ENCODE results near the gene TCF4.

TCF4 gene

DNA sequence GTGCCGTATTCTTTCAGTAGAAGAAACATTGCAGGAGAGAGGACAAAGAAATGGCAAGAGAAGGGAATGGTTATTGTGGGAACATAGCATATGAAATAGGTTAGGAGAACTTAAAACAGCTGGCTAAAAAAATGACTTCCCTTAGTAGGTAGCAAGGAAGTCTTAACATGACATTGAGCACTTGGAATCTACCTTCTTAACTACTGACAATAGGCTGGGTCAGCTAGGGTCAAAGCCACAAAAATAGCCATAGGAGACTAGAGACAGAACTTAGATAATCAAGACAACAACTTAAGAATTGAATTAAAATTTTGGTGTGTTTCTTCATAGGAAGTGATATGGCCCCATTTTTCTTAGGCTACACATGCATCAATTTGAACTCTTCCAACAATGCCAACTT lies 227.9 kb downstream of the TCF4 start:
- H3K36me3 ChIP-seq, result no peaks in the 10 kb centered on the region
- H3K4me3 ChIP-seq (ENCODE audit: low read depth, low read length), result no peak overlapping the region
- H3K27ac ChIP-seq, result no peak overlapping the region

DNA sequence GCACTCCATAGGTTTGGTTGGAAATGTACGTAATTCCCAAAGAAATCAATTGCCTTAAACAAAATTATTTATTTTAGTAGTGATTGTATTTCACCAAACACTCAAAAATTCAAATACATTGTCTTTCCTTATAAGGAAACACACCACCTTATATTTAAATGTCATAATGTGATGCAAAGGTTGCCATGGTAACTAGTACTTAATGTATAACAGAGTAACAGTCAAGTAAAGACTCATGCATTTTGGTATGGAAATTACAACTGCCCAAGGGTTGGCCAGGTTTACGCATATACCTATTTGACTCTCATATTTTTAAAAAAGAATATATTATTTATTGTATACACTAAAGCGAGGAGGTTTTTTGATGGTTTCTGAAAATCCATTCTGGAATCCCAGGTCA lies 231.2 kb downstream of the TCF4 start:
- no peak for DNase-seq
- TF ChIP-seq, protein P1, sequence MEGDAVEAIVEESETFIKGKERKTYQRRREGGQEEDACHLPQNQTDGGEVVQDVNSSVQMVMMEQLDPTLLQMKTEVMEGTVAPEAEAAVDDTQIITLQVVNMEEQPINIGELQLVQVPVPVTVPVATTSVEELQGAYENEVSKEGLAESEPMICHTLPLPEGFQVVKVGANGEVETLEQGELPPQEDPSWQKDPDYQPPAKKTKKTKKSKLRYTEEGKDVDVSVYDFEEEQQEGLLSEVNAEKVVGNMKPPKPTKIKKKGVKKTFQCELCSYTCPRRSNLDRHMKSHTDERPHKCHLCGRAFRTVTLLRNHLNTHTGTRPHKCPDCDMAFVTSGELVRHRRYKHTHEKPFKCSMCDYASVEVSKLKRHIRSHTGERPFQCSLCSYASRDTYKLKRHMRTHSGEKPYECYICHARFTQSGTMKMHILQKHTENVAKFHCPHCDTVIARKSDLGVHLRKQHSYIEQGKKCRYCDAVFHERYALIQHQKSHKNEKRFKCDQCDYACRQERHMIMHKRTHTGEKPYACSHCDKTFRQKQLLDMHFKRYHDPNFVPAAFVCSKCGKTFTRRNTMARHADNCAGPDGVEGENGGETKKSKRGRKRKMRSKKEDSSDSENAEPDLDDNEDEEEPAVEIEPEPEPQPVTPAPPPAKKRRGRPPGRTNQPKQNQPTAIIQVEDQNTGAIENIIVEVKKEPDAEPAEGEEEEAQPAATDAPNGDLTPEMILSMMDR (IDR thresholded peaks at IDR 0.05; ENCODE audit: low read depth, low read length), result no peak
- Histone ChIP-seq H3K27ac (no peak overlapping the region), H3K9me3 (ENCODE audit: severe bottlenecking) (no peaks in the 10 kb centered on the region), H3K27me3 (ENCODE audit: insufficient read depth, low read depth, severe bottlenecking) (no peaks in the 10 kb centered on the region), H3K4me3 (ENCODE audit: low read depth, low read length) (no peak overlapping the region), H3K36me3 (no peaks in the 10 kb centered on the region)

More for the DNA sequence above, 227.9 kb downstream of the TCF4 start:
- TF ChIP-seq, protein P1 (IDR thresholded peaks at IDR 0.05; ENCODE audit: low read depth, low read length), result no peak
- Histone ChIP-seq H3K27me3 (ENCODE audit: insufficient read depth, low read depth, severe bottlenecking) (no peaks in the 10 kb centered on the region), H3K9me3 (ENCODE audit: severe bottlenecking) (no peaks in the 10 kb centered on the region)
- DNase-seq, result no peak

DNA sequence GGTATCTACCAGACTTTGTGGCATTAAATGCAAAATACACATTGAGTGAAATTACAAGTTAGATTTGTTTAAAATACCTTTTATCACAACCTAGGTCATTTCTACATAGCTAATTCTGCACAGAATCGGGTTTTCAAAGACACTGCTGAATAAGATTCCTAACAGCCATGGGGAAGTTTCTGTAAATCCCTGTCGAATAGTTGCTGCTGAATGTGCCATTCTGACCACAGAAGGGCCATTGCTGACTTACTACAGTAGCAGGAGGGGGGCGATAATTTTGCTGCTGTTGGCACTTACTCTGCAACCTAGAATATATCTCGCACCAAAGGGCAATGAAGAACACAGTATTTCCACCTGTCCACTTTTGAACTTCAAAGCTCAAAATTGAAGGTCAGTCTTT lies 232.8 kb downstream of the TCF4 start:
- no peak overlapping the region for H3K4me3 ChIP-seq (ENCODE audit: low read depth, low read length)
- no peaks in the 10 kb centered on the region for H3K36me3 ChIP-seq
- no peaks in the 10 kb centered on the region for H3K9me3 ChIP-seq (ENCODE audit: severe bottlenecking)
- TF ChIP-seq, protein P1 (IDR thresholded peaks at IDR 0.05; ENCODE audit: low read depth, low read length), result no peak
- DNase-seq, result no peak
- no peak overlapping the region for H3K27ac ChIP-seq
- H3K27me3 ChIP-seq (ENCODE audit: insufficient read depth, low read depth, severe bottlenecking), result no peaks in the 10 kb centered on the region

DNA sequence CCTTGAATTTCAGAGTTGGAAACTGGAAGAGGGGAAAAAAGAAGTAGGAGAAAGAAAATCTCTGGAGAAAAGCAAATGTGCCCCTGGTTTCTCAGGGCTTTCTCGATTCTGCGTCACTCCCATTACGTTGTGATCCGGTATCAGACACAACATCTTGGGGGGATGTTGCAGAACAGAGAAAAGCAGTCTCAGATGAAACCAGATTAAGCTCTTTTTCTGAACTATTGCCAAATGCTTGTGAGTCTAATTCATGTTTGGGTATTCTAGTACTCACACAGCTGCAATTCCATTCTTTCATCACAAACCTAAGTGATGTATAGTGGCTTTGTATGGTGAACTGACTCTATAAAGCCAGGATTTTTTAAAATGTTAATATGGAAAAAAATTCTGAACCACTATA lies 233.2 kb downstream of the TCF4 start:
- no peak overlapping the region for H3K4me3 ChIP-seq (ENCODE audit: low read depth, low read length)
- H3K27ac ChIP-seq, result no peak overlapping the region
- no peak for DNase-seq
- TF ChIP-seq, protein P1 (IDR thresholded peaks at IDR 0.05; ENCODE audit: low read depth, low read length), result no peak
- no peaks in the 10 kb centered on the region for H3K36me3 ChIP-seq
- no peaks in the 10 kb centered on the region for H3K9me3 ChIP-seq (ENCODE audit: severe bottlenecking)
- no peaks in the 10 kb centered on the region for H3K27me3 ChIP-seq (ENCODE audit: insufficient read depth, low read depth, severe bottlenecking)

DNA sequence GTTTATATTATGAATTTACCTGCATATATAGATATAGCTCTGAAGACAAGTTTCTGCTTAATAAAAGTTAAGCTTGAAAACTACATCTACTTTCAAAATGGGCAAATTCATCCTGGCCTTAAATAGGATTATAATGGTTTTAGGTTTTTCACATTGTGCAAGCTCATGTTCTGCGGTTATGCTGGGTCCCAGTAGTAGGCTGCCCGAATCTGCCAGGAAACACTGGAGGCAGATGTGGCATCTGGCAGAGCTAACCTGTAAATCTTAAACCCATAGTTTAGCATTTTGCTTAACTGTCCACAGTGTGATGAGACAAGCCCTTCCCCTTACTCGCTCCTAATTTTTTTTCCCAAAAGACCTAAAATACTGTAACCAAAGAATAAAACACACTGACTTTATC lies 234.2 kb downstream of the TCF4 start:
- DNase-seq, result no peak
- TF ChIP-seq, protein P1 (IDR thresholded peaks at IDR 0.05; ENCODE audit: low read depth, low read length), result no peak
- H3K27ac ChIP-seq, result no peak overlapping the region
- H3K27me3 ChIP-seq (ENCODE audit: insufficient read depth, low read depth, severe bottlenecking), result no peaks in the 10 kb centered on the region
- no peaks in the 10 kb centered on the region for H3K9me3 ChIP-seq (ENCODE audit: severe bottlenecking)
- H3K4me3 ChIP-seq (ENCODE audit: low read depth, low read length), result no peak overlapping the region
- no peaks in the 10 kb centered on the region for H3K36me3 ChIP-seq

DNA sequence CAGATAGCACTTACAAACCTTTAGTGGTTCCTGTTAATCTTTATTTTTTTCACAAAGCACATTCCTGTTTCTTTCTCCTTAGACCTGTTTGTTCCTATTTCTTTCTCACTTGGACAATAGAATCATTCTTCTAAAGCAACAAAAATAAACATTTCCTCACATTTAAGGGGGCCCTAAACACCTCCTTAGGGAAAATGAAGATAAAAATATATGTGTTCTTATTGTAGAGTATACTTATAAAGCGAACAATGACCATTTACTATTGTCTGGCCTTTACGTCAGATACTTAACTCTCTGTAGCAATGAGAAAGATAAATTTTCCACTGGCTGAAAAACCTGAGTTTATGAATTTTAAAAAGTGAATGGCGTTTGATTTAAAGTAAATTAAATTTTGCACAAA lies 234.6 kb downstream of the TCF4 start:
- no peak for DNase-seq
- Histone ChIP-seq H3K36me3 (no peaks in the 10 kb centered on the region), H3K27me3 (ENCODE audit: insufficient read depth, low read depth, severe bottlenecking) (no peaks in the 10 kb centered on the region), H3K4me3 (ENCODE audit: low read depth, low read length) (no peak overlapping the region), H3K9me3 (ENCODE audit: severe bottlenecking) (no peaks in the 10 kb centered on the region), H3K27ac (no peak overlapping the region)
- TF ChIP-seq, protein P1 (IDR thresholded peaks at IDR 0.05; ENCODE audit: low read depth, low read length), result no peak
